Liver (tissue), 9 donors: ENCODE measurements around the gene ERFL. TPM values are rescaled to one million over a fixed set of nuclear protein-coding genes. Genes with fewer than 3 reads are reported as not detected.

Source experiments
- DNase-seq: peaks from one replicate; pipeline ENCODE4 v3.0.0-alpha.2; 2017; ENCODE audit warnings: low spot score
- H3K27ac ChIP-seq, 2 donors: one replicate each; pipeline ENCODE4 v1.7.0; 2013; ENCODE audit warnings: inconsistent platforms in 2 of 2, low read length in 2 of 2, control low read depth in 1 of 2, low read depth in 1 of 2, mild to moderate bottlenecking in 1 of 2
- H3K27me3 ChIP-seq, 4 donors: one replicate each; pipeline versions ENCODE4 v1.6.1 to v1.7.0; 2013; ENCODE audit warnings: low read length in 3 of 4, inconsistent platforms in 1 of 4, mild to moderate bottlenecking in 1 of 4, moderate library complexity in 1 of 4; ENCODE audit not compliant: control insufficient read depth in 4 of 4, insufficient read depth in 4 of 4
- H3K36me3 ChIP-seq, 4 donors: one replicate each; pipeline versions ENCODE4 v1.6.1 to v1.7.0; 2013; ENCODE audit warnings: low read length in 3 of 4, mild to moderate bottlenecking in 3 of 4, low read depth in 1 of 4, moderate library complexity in 1 of 4; ENCODE audit not compliant: control insufficient read depth in 4 of 4, insufficient read depth in 3 of 4
- H3K4me1 ChIP-seq, 4 donors: one replicate each; pipeline versions ENCODE4 v1.6.1 to v1.7.0; 2013; ENCODE audit warnings: low read length in 3 of 4, mild to moderate bottlenecking in 3 of 4, moderate library complexity in 1 of 4; ENCODE audit not compliant: control insufficient read depth in 4 of 4, insufficient read depth in 4 of 4
- H3K4me3 ChIP-seq, 3 donors: one replicate each; pipeline versions ENCODE4 v1.6.1 to v1.7.0; 2013; ENCODE audit warnings: low read length in 3 of 3, control low read depth in 1 of 3, low read depth in 1 of 3, mild to moderate bottlenecking in 1 of 3
- H3K9ac ChIP-seq, 2 donors: one replicate each; pipeline ENCODE4 v1.7.0; 2013; ENCODE audit warnings: low read length in 2 of 2, mild to moderate bottlenecking in 2 of 2, moderate library complexity in 2 of 2, control low read depth in 1 of 2, low read depth in 1 of 2
- H3K9me3 ChIP-seq, 4 donors: one replicate each; pipeline versions ENCODE4 v1.6.1 to v1.7.0; 2013; ENCODE audit warnings: low read length in 3 of 4; ENCODE audit not compliant: control insufficient read depth in 4 of 4
- ATF3 ChIP-seq: IDR thresholded peaks from 2 replicates; pipeline ENCODE4 v1.6.1; 2016; ENCODE audit warnings: antibody characterized with exemption
- CTCF ChIP-seq: fragments of 150-350 bp; IDR thresholded peaks from 2 replicates; pipeline ENCODE4 v1.5.1; 2017; ENCODE audit warnings: improper control_type of control experiment, low read depth, low read length; ENCODE audit not compliant: missing input control
- EGR1 ChIP-seq, 2 donors: IDR thresholded peaks; 2 replicates each; pipeline ENCODE4 v1.6.1; 2016 to 2018; ENCODE audit warnings: antibody characterized with exemption in 2 of 2, low read depth in 2 of 2
- FOXA1 ChIP-seq: IDR thresholded peaks from 2 replicates; pipeline ENCODE4 v1.6.1; 2016; ENCODE audit warnings: antibody characterized with exemption
- FOXA2 ChIP-seq: IDR thresholded peaks from 2 replicates; pipeline ENCODE4 v1.6.1; 2016; ENCODE audit warnings: antibody characterized with exemption
- GABPA ChIP-seq, 2 donors: IDR thresholded peaks in 1 of 2; conservative IDR thresholded peaks in 1 of 2; 2 replicates each; pipeline ENCODE4 v1.6.1; 2016; ENCODE audit warnings: antibody characterized with exemption in 2 of 2, mild to moderate bottlenecking in 1 of 2, moderate library complexity in 1 of 2
- HNF4A ChIP-seq, 2 donors: conservative IDR thresholded peaks; 2 replicates each; pipeline ENCODE4 v1.6.1; 2016; ENCODE audit warnings: antibody characterized with exemption in 2 of 2, mild to moderate bottlenecking in 2 of 2
- HNF4G ChIP-seq: IDR thresholded peaks from 2 replicates; pipeline ENCODE4 v1.6.1; 2016; ENCODE audit warnings: antibody characterized with exemption
- JUND ChIP-seq, 2 donors: IDR thresholded peaks; 2 replicates each; pipeline ENCODE4 v1.6.1; 2016; ENCODE audit warnings: antibody characterized with exemption in 2 of 2
- MAX ChIP-seq: IDR thresholded peaks from 2 replicates; pipeline ENCODE4 v1.6.1; 2016; ENCODE audit warnings: antibody characterized with exemption
- NR2F2 ChIP-seq: IDR thresholded peaks from 2 replicates; pipeline ENCODE4 v1.6.1; 2016; ENCODE audit warnings: antibody characterized with exemption
- RAD21 ChIP-seq, 2 donors: IDR thresholded peaks; 2 replicates each; pipeline ENCODE4 v1.6.1; 2016; ENCODE audit warnings: antibody characterized with exemption in 2 of 2, mild to moderate bottlenecking in 2 of 2
- REST ChIP-seq: IDR thresholded peaks from 2 replicates; pipeline ENCODE4 v1.6.1; 2016; ENCODE audit warnings: antibody characterized with exemption, mild to moderate bottlenecking
- RXRA ChIP-seq, 2 donors: IDR thresholded peaks; 2 replicates each; pipeline ENCODE4 v1.6.1; 2017 to 2018; ENCODE audit warnings: antibody characterized with exemption in 2 of 2, mild to moderate bottlenecking in 1 of 2
- SP1 ChIP-seq: IDR thresholded peaks from 2 replicates; pipeline ENCODE4 v1.6.1; 2018; ENCODE audit warnings: antibody characterized with exemption, mild to moderate bottlenecking
- TAF1 ChIP-seq: conservative IDR thresholded peaks from 2 replicates; pipeline ENCODE4 v1.6.1; 2016; ENCODE audit warnings: antibody characterized with exemption, mild to moderate bottlenecking
- YY1 ChIP-seq: IDR thresholded peaks from 2 replicates; pipeline ENCODE4 v1.6.1; 2016; ENCODE audit warnings: antibody characterized with exemption, mild to moderate bottlenecking
- ZBTB33 ChIP-seq: IDR thresholded peaks from 2 replicates; pipeline ENCODE4 v1.6.1; 2016; ENCODE audit warnings: antibody characterized with exemption
- WGBS: extraction: QIAGEN DNeasy Blood & Tissue Kit; methylation state at CpG from one replicate; pipeline ENCODE4 v1.1.7; 2013; 5-methylcytosine and 5-hydroxymethylcytosine counted together
- polyA plus RNA-seq, 2 donors: library from polyadenylated mRNA; stranded (reverse) in 1 of 2; unstranded in 1 of 2; fragments of 200-250 nt in 1 of 2; fragments of >200 nt in 1 of 2; fragmentation: Nextera tagmentation in 1 of 2; extraction: Ambion mirVana in 1 of 2; gene quantifications; one replicate each; pipeline versions ENCODE4 v1.2.1 to v1.2.3, GENCODE V29; 2013 to 2015
- total RNA-seq, 2 donors: library from RNA; depleted of rRNA; stranded (reverse); fragments of >200 nt; gene quantifications; one replicate each; pipeline ENCODE4 v1.2.3, GENCODE V29; 2014
- donor health status: healthy.
- donor health status: healthy.
- donor health status: healthy.
- donor health status: healthy.
- donor health status: healthy.

Gene ERFL
- total and polyA plus RNA-seq, 4 donors = not detected

GRCh38 chr19:41883821-41884733 lies 44.2 kb downstream of the ERFL start:
- TF ChIP-seq MAX = peak; percentile 47
- peak; percentile 71 for TF ChIP-seq SP1
- TF ChIP-seq JUND (IDR thresholded peaks at IDR 0.05) = peak; percentile 50 to 60
- TF ChIP-seq GABPA (IDR thresholded peaks at IDR 0.05 in 1 of 2, conservative IDR thresholded peaks at IDR 0.05 in 1 of 2) = peak in 1 of 2 donors; percentile 85
- TF ChIP-seq FOXA1 = no peak
- TF ChIP-seq ZBTB33 = peak; percentile 92
- peak; percentile 34 to 53 for TF ChIP-seq RAD21 (IDR thresholded peaks at IDR 0.05)
- TF ChIP-seq TAF1 = peak; percentile 72
- peak; percentile 9 for TF ChIP-seq CTCF
- TF ChIP-seq NR2F2 = peak; percentile 31
- peak; percentile 57 to 73 for TF ChIP-seq RXRA (IDR thresholded peaks at IDR 0.05)
- TF ChIP-seq FOXA2 = no peak
- no peak for TF ChIP-seq HNF4G
- TF ChIP-seq REST = peak; percentile 87
- TF ChIP-seq EGR1 (IDR thresholded peaks at IDR 0.05; ENCODE audit: low read depth in 2 of 2) = peak; percentile 11 to 35
- peak; percentile 70 for TF ChIP-seq YY1
- TF ChIP-seq ATF3 = no peak
- peak; percentile 40 to 64 for TF ChIP-seq HNF4A (conservative IDR thresholded peaks at IDR 0.05)
- under 1% methylated on average over 66 of the region's 66 CpGs for WGBS
- Histone ChIP-seq H3K4me3 (peak overlapping the region; percentile 78 to 97 (median 90)), H3K27me3 (no peaks in the 10 kb centered on the region), H3K4me1 (peaks cover 0 to 25% (median 17%) of the 10 kb centered on the region in 4 donors), H3K27ac (peak overlapping the region; percentile 78 to 87), H3K9ac (peak overlapping the region; percentile 53 to 92), H3K9me3 (no peaks in the 10 kb centered on the region), H3K36me3 (peaks cover 0 to 3% (median 1%) of the 10 kb centered on the region in 4 donors)
- peak; percentile 91 for DNase-seq
